ENCODE data around the gene HSPA12A.

- TF ChIP-seq, protein P1, sequence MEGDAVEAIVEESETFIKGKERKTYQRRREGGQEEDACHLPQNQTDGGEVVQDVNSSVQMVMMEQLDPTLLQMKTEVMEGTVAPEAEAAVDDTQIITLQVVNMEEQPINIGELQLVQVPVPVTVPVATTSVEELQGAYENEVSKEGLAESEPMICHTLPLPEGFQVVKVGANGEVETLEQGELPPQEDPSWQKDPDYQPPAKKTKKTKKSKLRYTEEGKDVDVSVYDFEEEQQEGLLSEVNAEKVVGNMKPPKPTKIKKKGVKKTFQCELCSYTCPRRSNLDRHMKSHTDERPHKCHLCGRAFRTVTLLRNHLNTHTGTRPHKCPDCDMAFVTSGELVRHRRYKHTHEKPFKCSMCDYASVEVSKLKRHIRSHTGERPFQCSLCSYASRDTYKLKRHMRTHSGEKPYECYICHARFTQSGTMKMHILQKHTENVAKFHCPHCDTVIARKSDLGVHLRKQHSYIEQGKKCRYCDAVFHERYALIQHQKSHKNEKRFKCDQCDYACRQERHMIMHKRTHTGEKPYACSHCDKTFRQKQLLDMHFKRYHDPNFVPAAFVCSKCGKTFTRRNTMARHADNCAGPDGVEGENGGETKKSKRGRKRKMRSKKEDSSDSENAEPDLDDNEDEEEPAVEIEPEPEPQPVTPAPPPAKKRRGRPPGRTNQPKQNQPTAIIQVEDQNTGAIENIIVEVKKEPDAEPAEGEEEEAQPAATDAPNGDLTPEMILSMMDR (conservative IDR thresholded peaks at IDR 0.05; ENCODE audit: low read depth, low read length): no peak
- no peak for TF ChIP-seq EZH2 (IDR thresholded peaks at IDR 0.05; ENCODE audit: borderline replicate concordance, low read depth, low read length, poor library complexity, severe bottlenecking)
Measured at GRCh38 chr10:116671274-116671926, 71.0 kb downstream of the HSPA12A start.

Data from A673 (cell line).